SHP77 treated with DMSO at 0.1 percent for 48 hours (cell line): Measurements from ENCODE around the gene PROCR.
A peak's percentile ranks its signal among the peaks of the same experiment; 100 is the strongest.
"Not testable (repeated sequence)": the region's sequence is repeated elsewhere in the genome, so short reads cannot be mapped to it uniquely, and the experiment has no call there.

Source experiments
- DNase-seq: peaks from one replicate; lab custom pipeline; 2025; lab: John Stamatoyannopoulos, UW

Gene PROCR

GRCh38 chr20:35193031-35193791 lies 21.3 kb downstream of the PROCR start:
- not testable (repeated sequence) for DNase-seq

- DNase-seq: no peak
Observed at GRCh38 chr20:35196313-35196712, 24.4 kb downstream of the PROCR start.

- no peak for DNase-seq
Observed at GRCh38 chr20:35199740-35200139, 27.9 kb downstream of the PROCR start.

- DNase-seq: no peak
Observed at GRCh38 chr20:35200267-35200666, 28.4 kb downstream of the PROCR start.

GRCh38 chr20:35201467-35201866 lies 29.6 kb downstream of the PROCR start:
- not testable (repeated sequence) for DNase-seq

GRCh38 chr20:35206802-35207201 lies 34.9 kb downstream of the PROCR start:
- DNase-seq: no peak

GRCh38 chr20:35207950-35208611 lies 36.2 kb downstream of the PROCR start:
- peak; percentile 64 for DNase-seq

- DNase-seq: no peak
Observed at GRCh38 chr20:35215066-35215956, 43.4 kb downstream of the PROCR start.

- DNase-seq: no peak
Observed at GRCh38 chr20:35216541-35216940, 44.7 kb downstream of the PROCR start.

- DNase-seq: no peak
Observed at GRCh38 chr20:35223941-35224340, 52.1 kb downstream of the PROCR start.

GRCh38 chr20:35224536-35224935 lies 52.7 kb downstream of the PROCR start:
- no peak for DNase-seq

- no peak for DNase-seq
Observed at GRCh38 chr20:35225319-35226125, 53.6 kb downstream of the PROCR start.

GRCh38 chr20:35226126-35226883 lies 54.4 kb downstream of the PROCR start, which contains the start of gene MMP24:
Gene MMP24 (plus strand): TSS chr20:35226690. CDS start chr20:35226739, 49 bp downstream.
- DNase-seq: no peak
